GM23338 (cell line): Measurements from ENCODE around the gene DISP3. TPM values are rescaled to one million over a fixed set of nuclear protein-coding genes. Genes with fewer than 3 reads are reported as not detected.

Experiments
- ATAC-seq: fragments of 200-7000 bp; cut with Tn5 transposase; 3 replicates; pipeline ENCODE4 v1.9.1; 2020
- DNase-seq: peaks from one replicate; pipeline ENCODE4 v3.0.0-alpha.2; 2015; ENCODE audit warnings: low spot score
- H2AFZ ChIP-seq: fragments of 200-600 bp; sonication (generic); 2 replicates; pipeline ENCODE4 v1.8.0; 2016; ENCODE audit warnings: antibody characterized with exemption, mild to moderate bottlenecking, moderate library complexity
- H3F3A ChIP-seq: fragments of 200-600 bp; sonication (generic); replicated peaks from 2 replicates; pipeline ENCODE4 v1.8.0; 2017; ENCODE audit warnings: antibody characterized with exemption, mixed run types, low read depth
- H3K27ac ChIP-seq: fragments of 200-600 bp; sonication (generic); 2 replicates; pipeline ENCODE4 v1.6.1; 2016; ENCODE audit warnings: low read depth
- H3K27me3 ChIP-seq: fragments of 200-600 bp; sonication (generic); 2 replicates; pipeline ENCODE4 v1.8.0; 2016; ENCODE audit warnings: mild to moderate bottlenecking, mixed run types, moderate library complexity; ENCODE audit not compliant: insufficient read depth
- H3K36me3 ChIP-seq: fragments of 200-600 bp; sonication (generic); 2 replicates; pipeline ENCODE4 v1.8.0; 2016; ENCODE audit warnings: mild to moderate bottlenecking; ENCODE audit not compliant: insufficient read depth
- H3K4me1 ChIP-seq: fragments of 200-600 bp; sonication (generic); 2 replicates; pipeline ENCODE4 v1.8.0; 2016; ENCODE audit warnings: mild to moderate bottlenecking, moderate library complexity; ENCODE audit not compliant: insufficient read depth
- H3K4me2 ChIP-seq: fragments of 200-600 bp; sonication (generic); 2 replicates; pipeline ENCODE4 v1.7.1; 2017; ENCODE audit warnings: mixed run types
- H3K4me3 ChIP-seq: fragments of 200-600 bp; sonication (generic); 2 replicates; pipeline ENCODE4 v1.6.1; 2016; ENCODE audit warnings: mixed run types
- H3K79me2 ChIP-seq: fragments of 200-600 bp; sonication (generic); replicated peaks from 2 replicates; pipeline ENCODE4 v1.8.0; 2017; ENCODE audit warnings: mild to moderate bottlenecking; ENCODE audit not compliant: insufficient read depth
- H3K9me2 ChIP-seq: fragments of 200-600 bp; sonication (generic); 2 replicates; pipeline ENCODE4 v1.8.0; 2017; ENCODE audit not compliant: insufficient read depth
- H4K20me1 ChIP-seq: fragments of 200-600 bp; sonication (generic); replicated peaks from 2 replicates; pipeline ENCODE4 v1.8.0; 2017; ENCODE audit warnings: mild to moderate bottlenecking; ENCODE audit not compliant: insufficient read depth
- H3K27ac Mint-ChIP-seq: 2 replicates; pipeline ENCODE4 v1.8.0; 2020; ENCODE audit warnings: inconsistent platforms, mild to moderate bottlenecking, moderate library complexity, mixed read lengths
- H3K27me3 Mint-ChIP-seq: 3 replicates; pipeline ENCODE4 v1.8.0; 2022; ENCODE audit warnings: low read depth, mild to moderate bottlenecking, moderate library complexity, mixed read lengths, inconsistent platforms; ENCODE audit not compliant: insufficient read depth, poor library complexity
- H3K36me3 Mint-ChIP-seq: 3 replicates; pipeline ENCODE4 v1.8.0; 2021; ENCODE audit warnings: low read depth, mild to moderate bottlenecking, inconsistent platforms, moderate library complexity, mixed read lengths
- H3K4me1 Mint-ChIP-seq: 3 replicates; pipeline ENCODE4 v1.8.0; 2020; ENCODE audit warnings: mild to moderate bottlenecking, inconsistent platforms, mixed read lengths
- H3K4me3 Mint-ChIP-seq: 3 replicates; pipeline ENCODE4 v1.8.0; 2021; ENCODE audit warnings: moderate library complexity, mild to moderate bottlenecking, inconsistent platforms, mixed read lengths
- H3K9me3 Mint-ChIP-seq: 3 replicates; pipeline ENCODE4 v1.8.0; 2020; ENCODE audit warnings: moderate library complexity, mild to moderate bottlenecking, inconsistent platforms, mixed read lengths
- CREB1 ChIP-seq: fragments of 250-450 bp; sonication (Bioruptor Pico); IDR thresholded peaks from 2 replicates; pipeline ENCODE4 v1.5.0; 2020; ENCODE audit warnings: low read depth, mild to moderate bottlenecking, moderate library complexity
- EZH2 ChIP-seq: fragments of 200-600 bp; sonication (generic); IDR thresholded peaks from one replicate; pipeline ENCODE4 v1.8.0; 2017; ENCODE audit warnings: antibody characterized with exemption, mild to moderate bottlenecking, low read depth; ENCODE audit not compliant: unreplicated experiment
- EZH2phosphoT487 ChIP-seq: fragments of 200-600 bp; sonication (generic); IDR thresholded peaks from one replicate; pipeline ENCODE4 v1.8.1; 2018; ENCODE audit warnings: antibody characterized with exemption; ENCODE audit not compliant: unreplicated experiment
- JUNB ChIP-seq: IDR thresholded peaks from one replicate; pipeline ENCODE4 v1.6.1; 2016; ENCODE audit warnings: antibody characterized with exemption; ENCODE audit not compliant: unreplicated experiment
- NANOG ChIP-seq: IDR thresholded peaks from 2 replicates; pipeline ENCODE4 v1.6.1; 2016; ENCODE audit warnings: antibody characterized with exemption, borderline replicate concordance
- POLR2AphosphoS5 ChIP-seq: IDR thresholded peaks from 2 replicates; pipeline ENCODE4 v1.6.1; 2016; ENCODE audit warnings: antibody characterized with exemption, low read depth
- STAT1 ChIP-seq: IDR thresholded peaks from one replicate; pipeline ENCODE4 v1.6.1; 2016; ENCODE audit warnings: antibody characterized with exemption; ENCODE audit not compliant: unreplicated experiment
- ZNF114 ChIP-seq: fragments of 250-450 bp; sonication (Bioruptor Pico); IDR thresholded peaks from 2 replicates; pipeline ENCODE4 v1.5.0; 2020; ENCODE audit warnings: mild to moderate bottlenecking, moderate library complexity
- polyA plus RNA-seq: library from polyadenylated mRNA; unstranded; fragments of >200 nt; fragmentation: Nextera tagmentation; extraction: Ambion mirVana; gene quantifications from 2 replicates; pipeline ENCODE4 v1.2.1, GENCODE V29; 2016
- total RNA-seq: library from RNA; depleted of rRNA; stranded (reverse); fragments of >200 nt; shearing (Covaris generic); gene quantifications from 2 replicates; pipeline ENCODE4 v1.2.3, GENCODE V29; 2014
- TF ChIP-seq, protein P1 (sequence below), 2 experiments: fragments of 200-600 bp in 1 of 2; sonication (generic) in 1 of 2; conservative IDR thresholded peaks; 2 replicates each; pipeline versions ENCODE4 v1.5.1 to v1.6.1; 2016 to 2017; ENCODE audit warnings: antibody characterized with exemption in 2 of 2, low read depth in 2 of 2, mild to moderate bottlenecking in 2 of 2, moderate library complexity in 1 of 2
- TF ChIP-seq, protein P2 (sequence below): IDR thresholded peaks from 2 replicates; pipeline ENCODE4 v1.6.1; 2016; ENCODE audit warnings: antibody characterized with exemption
- TF ChIP-seq, protein P3 (sequence below): IDR thresholded peaks from one replicate; pipeline ENCODE4 v1.6.1; 2018; ENCODE audit warnings: antibody characterized with exemption; ENCODE audit not compliant: unreplicated experiment
- TF ChIP-seq, protein P4 (sequence below): fragments of 250-450 bp; sonication (Bioruptor Pico); IDR thresholded peaks from 2 replicates; pipeline ENCODE4 v1.5.0; 2020; ENCODE audit warnings: mild to moderate bottlenecking, moderate library complexity

Gene DISP3
- total and polyA plus RNA-seq, 2 experiments from 2014 or later = 3.2 to 11.1 TPM

DNA sequence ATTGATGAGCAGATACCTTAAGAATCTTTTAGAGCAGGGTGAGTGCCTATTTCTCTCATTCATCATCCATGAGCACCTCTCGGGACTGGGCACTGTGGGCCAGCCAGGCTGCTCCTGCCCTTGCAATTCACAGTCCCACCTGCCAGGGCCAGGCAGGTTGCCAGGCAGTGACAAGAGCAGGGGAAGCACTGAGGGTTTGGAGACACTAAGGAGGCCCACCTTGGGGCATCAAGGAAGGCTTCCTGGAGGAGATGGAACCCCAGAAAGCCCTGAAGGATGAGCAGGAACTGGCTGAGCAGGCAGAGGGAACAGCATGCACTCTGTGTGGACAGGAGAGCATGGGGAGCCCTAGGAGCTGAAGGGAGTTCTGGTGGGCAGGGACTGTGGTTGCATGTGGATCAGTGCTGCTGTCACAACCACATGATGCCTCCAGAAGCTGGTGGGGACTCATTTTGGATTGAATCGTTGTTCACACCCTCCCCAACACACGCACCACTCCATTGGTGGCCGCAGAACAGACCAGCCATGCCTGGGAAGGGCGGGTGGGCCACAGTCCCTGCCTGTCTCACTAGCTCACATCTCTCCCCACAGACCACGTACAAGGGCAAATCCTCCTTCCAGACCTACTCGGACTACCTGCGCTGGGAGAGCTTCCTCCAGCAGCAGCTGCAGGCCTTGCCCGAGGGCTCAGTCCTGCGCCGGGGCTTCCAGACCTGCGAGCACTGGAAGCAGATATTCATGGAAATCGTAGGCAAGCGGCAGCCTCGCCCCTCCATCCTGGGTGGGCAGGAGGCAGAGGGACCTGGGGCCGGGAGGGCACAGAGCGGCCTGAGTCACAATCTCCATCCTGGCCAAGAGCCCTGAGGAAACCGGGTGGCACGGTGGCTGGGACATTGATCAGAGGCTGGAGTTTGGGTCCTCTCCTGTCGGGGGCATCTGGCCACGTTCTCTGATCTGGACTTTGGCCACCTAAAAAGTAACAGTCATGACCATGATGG lies 55.1 kb downstream of the DISP3 start (continued):
- TF ChIP-seq, protein P1, sequence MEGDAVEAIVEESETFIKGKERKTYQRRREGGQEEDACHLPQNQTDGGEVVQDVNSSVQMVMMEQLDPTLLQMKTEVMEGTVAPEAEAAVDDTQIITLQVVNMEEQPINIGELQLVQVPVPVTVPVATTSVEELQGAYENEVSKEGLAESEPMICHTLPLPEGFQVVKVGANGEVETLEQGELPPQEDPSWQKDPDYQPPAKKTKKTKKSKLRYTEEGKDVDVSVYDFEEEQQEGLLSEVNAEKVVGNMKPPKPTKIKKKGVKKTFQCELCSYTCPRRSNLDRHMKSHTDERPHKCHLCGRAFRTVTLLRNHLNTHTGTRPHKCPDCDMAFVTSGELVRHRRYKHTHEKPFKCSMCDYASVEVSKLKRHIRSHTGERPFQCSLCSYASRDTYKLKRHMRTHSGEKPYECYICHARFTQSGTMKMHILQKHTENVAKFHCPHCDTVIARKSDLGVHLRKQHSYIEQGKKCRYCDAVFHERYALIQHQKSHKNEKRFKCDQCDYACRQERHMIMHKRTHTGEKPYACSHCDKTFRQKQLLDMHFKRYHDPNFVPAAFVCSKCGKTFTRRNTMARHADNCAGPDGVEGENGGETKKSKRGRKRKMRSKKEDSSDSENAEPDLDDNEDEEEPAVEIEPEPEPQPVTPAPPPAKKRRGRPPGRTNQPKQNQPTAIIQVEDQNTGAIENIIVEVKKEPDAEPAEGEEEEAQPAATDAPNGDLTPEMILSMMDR (conservative IDR thresholded peaks at IDR 0.05; ENCODE audit: low read depth in 2 of 2) = no peak
- TF ChIP-seq ZNF114 (CRISPR knock-in tag) = no peak
- TF ChIP-seq, protein P2, sequence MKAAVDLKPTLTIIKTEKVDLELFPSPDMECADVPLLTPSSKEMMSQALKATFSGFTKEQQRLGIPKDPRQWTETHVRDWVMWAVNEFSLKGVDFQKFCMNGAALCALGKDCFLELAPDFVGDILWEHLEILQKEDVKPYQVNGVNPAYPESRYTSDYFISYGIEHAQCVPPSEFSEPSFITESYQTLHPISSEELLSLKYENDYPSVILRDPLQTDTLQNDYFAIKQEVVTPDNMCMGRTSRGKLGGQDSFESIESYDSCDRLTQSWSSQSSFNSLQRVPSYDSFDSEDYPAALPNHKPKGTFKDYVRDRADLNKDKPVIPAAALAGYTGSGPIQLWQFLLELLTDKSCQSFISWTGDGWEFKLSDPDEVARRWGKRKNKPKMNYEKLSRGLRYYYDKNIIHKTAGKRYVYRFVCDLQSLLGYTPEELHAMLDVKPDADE = no peak
- no peak for TF ChIP-seq EZH2
- TF ChIP-seq STAT1 = no peak
- no peak for TF ChIP-seq CREB1 (CRISPR knock-in tag)
- TF ChIP-seq JUNB = no peak
- no peak for TF ChIP-seq EZH2phosphoT487
- TF ChIP-seq, protein P3, sequence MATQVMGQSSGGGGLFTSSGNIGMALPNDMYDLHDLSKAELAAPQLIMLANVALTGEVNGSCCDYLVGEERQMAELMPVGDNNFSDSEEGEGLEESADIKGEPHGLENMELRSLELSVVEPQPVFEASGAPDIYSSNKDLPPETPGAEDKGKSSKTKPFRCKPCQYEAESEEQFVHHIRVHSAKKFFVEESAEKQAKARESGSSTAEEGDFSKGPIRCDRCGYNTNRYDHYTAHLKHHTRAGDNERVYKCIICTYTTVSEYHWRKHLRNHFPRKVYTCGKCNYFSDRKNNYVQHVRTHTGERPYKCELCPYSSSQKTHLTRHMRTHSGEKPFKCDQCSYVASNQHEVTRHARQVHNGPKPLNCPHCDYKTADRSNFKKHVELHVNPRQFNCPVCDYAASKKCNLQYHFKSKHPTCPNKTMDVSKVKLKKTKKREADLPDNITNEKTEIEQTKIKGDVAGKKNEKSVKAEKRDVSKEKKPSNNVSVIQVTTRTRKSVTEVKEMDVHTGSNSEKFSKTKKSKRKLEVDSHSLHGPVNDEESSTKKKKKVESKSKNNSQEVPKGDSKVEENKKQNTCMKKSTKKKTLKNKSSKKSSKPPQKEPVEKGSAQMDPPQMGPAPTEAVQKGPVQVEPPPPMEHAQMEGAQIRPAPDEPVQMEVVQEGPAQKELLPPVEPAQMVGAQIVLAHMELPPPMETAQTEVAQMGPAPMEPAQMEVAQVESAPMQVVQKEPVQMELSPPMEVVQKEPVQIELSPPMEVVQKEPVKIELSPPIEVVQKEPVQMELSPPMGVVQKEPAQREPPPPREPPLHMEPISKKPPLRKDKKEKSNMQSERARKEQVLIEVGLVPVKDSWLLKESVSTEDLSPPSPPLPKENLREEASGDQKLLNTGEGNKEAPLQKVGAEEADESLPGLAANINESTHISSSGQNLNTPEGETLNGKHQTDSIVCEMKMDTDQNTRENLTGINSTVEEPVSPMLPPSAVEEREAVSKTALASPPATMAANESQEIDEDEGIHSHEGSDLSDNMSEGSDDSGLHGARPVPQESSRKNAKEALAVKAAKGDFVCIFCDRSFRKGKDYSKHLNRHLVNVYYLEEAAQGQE = no peak
- no peak for TF ChIP-seq NANOG

DNA sequence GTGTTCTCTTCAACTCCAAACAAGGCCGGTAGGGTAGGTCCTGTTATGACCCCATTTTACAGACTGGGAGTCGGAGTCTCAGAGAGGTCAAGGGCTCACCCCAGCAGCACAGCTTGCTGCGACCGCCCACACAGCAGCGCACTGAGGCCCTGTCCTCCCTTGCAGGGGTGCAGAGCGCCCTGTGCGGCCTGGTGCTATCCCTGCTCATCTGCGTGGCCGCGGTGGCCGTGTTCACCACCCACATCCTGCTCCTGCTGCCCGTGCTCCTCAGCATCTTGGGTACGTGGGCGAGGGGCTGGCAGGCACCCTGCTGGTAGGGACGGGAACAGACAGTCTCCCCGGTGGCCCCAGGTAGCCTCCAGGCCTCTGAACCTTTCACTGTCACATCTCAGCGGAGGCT lies 55.9 kb downstream of the DISP3 start:
- no peaks in the 10 kb centered on the region; the same call in 1 of the 2 replicates for H3K4me1 ChIP-seq
- ATAC-seq = no peak
- TF ChIP-seq, protein P4, sequence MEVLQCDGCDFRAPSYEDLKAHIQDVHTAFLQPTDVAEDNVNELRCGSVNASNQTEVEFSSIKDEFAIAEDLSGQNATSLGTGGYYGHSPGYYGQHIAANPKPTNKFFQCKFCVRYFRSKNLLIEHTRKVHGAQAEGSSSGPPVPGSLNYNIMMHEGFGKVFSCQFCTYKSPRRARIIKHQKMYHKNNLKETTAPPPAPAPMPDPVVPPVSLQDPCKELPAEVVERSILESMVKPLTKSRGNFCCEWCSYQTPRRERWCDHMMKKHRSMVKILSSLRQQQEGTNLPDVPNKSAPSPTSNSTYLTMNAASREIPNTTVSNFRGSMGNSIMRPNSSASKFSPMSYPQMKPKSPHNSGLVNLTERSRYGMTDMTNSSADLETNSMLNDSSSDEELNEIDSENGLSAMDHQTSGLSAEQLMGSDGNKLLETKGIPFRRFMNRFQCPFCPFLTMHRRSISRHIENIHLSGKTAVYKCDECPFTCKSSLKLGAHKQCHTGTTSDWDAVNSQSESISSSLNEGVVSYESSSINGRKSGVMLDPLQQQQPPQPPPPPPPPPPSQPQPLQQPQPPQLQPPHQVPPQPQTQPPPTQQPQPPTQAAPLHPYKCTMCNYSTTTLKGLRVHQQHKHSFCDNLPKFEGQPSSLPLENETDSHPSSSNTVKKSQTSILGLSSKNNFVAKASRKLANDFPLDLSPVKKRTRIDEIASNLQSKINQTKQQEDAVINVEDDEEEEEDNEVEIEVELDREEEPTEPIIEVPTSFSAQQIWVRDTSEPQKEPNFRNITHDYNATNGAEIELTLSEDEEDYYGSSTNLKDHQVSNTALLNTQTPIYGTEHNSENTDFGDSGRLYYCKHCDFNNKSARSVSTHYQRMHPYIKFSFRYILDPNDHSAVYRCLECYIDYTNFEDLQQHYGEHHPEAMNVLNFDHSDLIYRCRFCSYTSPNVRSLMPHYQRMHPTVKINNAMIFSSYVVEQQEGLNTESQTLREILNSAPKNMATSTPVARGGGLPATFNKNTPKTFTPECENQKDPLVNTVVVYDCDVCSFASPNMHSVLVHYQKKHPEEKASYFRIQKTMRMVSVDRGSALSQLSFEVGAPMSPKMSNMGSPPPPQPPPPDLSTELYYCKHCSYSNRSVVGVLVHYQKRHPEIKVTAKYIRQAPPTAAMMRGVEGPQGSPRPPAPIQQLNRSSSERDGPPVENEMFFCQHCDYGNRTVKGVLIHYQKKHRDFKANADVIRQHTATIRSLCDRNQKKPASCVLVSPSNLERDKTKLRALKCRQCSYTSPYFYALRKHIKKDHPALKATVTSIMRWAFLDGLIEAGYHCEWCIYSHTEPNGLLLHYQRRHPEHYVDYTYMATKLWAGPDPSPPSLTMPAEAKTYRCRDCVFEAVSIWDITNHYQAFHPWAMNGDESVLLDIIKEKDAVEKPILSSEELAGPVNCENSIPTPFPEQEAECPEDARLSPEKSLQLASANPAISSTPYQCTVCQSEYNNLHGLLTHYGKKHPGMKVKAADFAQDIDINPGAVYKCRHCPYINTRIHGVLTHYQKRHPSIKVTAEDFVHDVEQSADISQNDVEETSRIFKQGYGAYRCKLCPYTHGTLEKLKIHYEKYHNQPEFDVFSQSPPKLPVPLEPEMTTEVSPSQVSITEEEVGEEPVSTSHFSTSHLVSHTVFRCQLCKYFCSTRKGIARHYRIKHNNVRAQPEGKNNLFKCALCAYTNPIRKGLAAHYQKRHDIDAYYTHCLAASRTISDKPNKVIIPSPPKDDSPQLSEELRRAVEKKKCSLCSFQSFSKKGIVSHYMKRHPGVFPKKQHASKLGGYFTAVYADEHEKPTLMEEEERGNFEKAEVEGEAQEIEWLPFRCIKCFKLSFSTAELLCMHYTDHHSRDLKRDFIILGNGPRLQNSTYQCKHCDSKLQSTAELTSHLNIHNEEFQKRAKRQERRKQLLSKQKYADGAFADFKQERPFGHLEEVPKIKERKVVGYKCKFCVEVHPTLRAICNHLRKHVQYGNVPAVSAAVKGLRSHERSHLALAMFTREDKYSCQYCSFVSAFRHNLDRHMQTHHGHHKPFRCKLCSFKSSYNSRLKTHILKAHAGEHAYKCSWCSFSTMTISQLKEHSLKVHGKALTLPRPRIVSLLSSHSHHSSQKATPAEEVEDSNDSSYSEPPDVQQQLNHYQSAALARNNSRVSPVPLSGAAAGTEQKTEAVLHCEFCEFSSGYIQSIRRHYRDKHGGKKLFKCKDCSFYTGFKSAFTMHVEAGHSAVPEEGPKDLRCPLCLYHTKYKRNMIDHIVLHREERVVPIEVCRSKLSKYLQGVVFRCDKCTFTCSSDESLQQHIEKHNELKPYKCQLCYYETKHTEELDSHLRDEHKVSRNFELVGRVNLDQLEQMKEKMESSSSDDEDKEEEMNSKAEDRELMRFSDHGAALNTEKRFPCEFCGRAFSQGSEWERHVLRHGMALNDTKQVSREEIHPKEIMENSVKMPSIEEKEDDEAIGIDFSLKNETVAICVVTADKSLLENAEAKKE (CRISPR knock-in tag) = no peak
- no peak for TF ChIP-seq POLR2AphosphoS5

More for the DNA sequence above, 55.9 kb downstream of the DISP3 start:
- Histone ChIP-seq H3F3A (no peaks in the 10 kb centered on the region), H4K20me1 (no peaks in the 10 kb centered on the region), H2AFZ (no peak overlapping the region), H3K4me3 (no peak overlapping the region), H3K79me2 (no peaks in the 10 kb centered on the region), H3K4me2 (no peak overlapping the region), H3K27me3 (no peaks in the 10 kb centered on the region), H3K9me2 (no peaks in the 10 kb centered on the region), H3K36me3 (no peaks in the 10 kb centered on the region), H3K27ac (no peak overlapping the region)
- no peak for DNase-seq
- Mint-ChIP-seq H3K4me1 (peaks cover 12% of the 10 kb centered on the region), H3K4me3 (no peak overlapping the region), H3K27ac (no peak overlapping the region), H3K36me3 (no peaks in the 10 kb centered on the region; the same call in 2 of the 3 replicates), H3K27me3 (peaks cover 11% of the 10 kb centered on the region), H3K9me3 (no peaks in the 10 kb centered on the region)
